WTC11 (cell line): ENCODE data around the gene PLCH2. TPM values are rescaled to one million over a fixed set of nuclear protein-coding genes. Genes with fewer than 3 reads are reported as not detected.

ENCODE experiments used
- ATAC-seq: fragments of 200-7000 bp; cut with Tn5 transposase; 2 replicates; pipeline ENCODE4 v1.10.0; 2021; ENCODE audit warnings: mild to moderate bottlenecking, moderate library complexity
- CTCF ChIA-PET: fragments of 300-600 bp; sonication (Branson Sonifier 250); formaldehyde crosslinking; loops from one replicate; lab custom pipeline; 2021; ENCODE audit warnings: antibody characterized with exemption; lab: Charles Lee
- POLR2A ChIA-PET: fragments of 350-600 bp; sonication (Branson Sonifier 250); formaldehyde crosslinking; loops from one replicate; lab custom pipeline; 2021; ENCODE audit warnings: antibody characterized with exemption; lab: Charles Lee
- DNase-seq: peaks from one replicate; pipeline ENCODE4 v3.0.0; 2021; ENCODE audit warnings: low spot score
- H3K27ac Mint-ChIP-seq: 2 replicates; pipeline ENCODE4 v1.8.0; 2021; ENCODE audit warnings: mixed read lengths
- H3K27me3 Mint-ChIP-seq: 2 replicates; pipeline ENCODE4 v1.8.0; 2021; ENCODE audit warnings: low read depth, mild to moderate bottlenecking, moderate library complexity, mixed read lengths
- H3K36me3 Mint-ChIP-seq: 2 replicates; pipeline ENCODE4 v1.8.0; 2021; ENCODE audit warnings: mixed read lengths
- H3K4me1 Mint-ChIP-seq: 2 replicates; pipeline ENCODE4 v1.8.0; 2022; ENCODE audit warnings: mixed read lengths
- H3K4me3 Mint-ChIP-seq: 2 replicates; pipeline ENCODE4 v1.8.0; 2021; ENCODE audit warnings: mild to moderate bottlenecking, moderate library complexity, mixed read lengths
- H3K9me3 Mint-ChIP-seq: 2 replicates; pipeline ENCODE4 v1.8.0; 2021; ENCODE audit warnings: mixed read lengths
- ATF1 ChIP-seq: sonication (generic); formaldehyde crosslinking; IDR thresholded peaks from 2 replicates; pipeline ENCODE4 v1.8.1; 2023; ENCODE audit warnings: mild to moderate bottlenecking, moderate library complexity, missing genetic modification reagents
- CBFB ChIP-seq: sonication (generic); formaldehyde crosslinking; IDR thresholded peaks from 2 replicates; pipeline ENCODE4 v1.8.1; 2022; ENCODE audit warnings: mild to moderate bottlenecking, low read depth, missing genetic modification reagents
- EMX1 ChIP-seq: fragments of 250-450 bp; sonication (Bioruptor Pico); IDR thresholded peaks from 2 replicates; pipeline ENCODE4 v1.8.0; 2021; ENCODE audit warnings: mild to moderate bottlenecking
- MXD4 ChIP-seq: fragments of 250-450 bp; sonication (Bioruptor Pico); IDR thresholded peaks from 2 replicates; pipeline ENCODE4 v1.8.0; 2021; ENCODE audit warnings: mild to moderate bottlenecking, moderate library complexity, borderline replicate concordance
- MYBL2 ChIP-seq: sonication (generic); formaldehyde crosslinking; IDR thresholded peaks from 2 replicates; pipeline ENCODE4 v1.8.1; 2023; ENCODE audit warnings: mild to moderate bottlenecking, moderate library complexity, missing genetic modification reagents
- NFYB ChIP-seq: sonication (generic); formaldehyde crosslinking; conservative IDR thresholded peaks from 2 replicates; pipeline ENCODE4 v1.8.0; 2022; ENCODE audit warnings: low read depth, missing genetic modification reagents
- SMAD3 ChIP-seq: sonication (generic); formaldehyde crosslinking; IDR thresholded peaks from 2 replicates; pipeline ENCODE4 v1.8.0; 2022; ENCODE audit warnings: missing genetic modification reagents, mild to moderate bottlenecking, borderline replicate concordance
- ZNF138 ChIP-seq: sonication (generic); formaldehyde crosslinking; conservative IDR thresholded peaks from 2 replicates; pipeline ENCODE4 v1.8.1; 2022; ENCODE audit warnings: mild to moderate bottlenecking, moderate library complexity, missing genetic modification reagents
- ZNF423 ChIP-seq: fragments of 250-450 bp; sonication (Bioruptor Pico); IDR thresholded peaks from 2 replicates; pipeline ENCODE4 v2.1.2; 2022; ENCODE audit warnings: mild to moderate bottlenecking, moderate library complexity
- total RNA-seq: library from RNA; stranded (reverse); gene quantifications from 3 replicates; pipeline ENCODE4 v1.2.3, GENCODE V29; 2021
- TF ChIP-seq, protein P1 (sequence below): fragments of 250-450 bp; sonication (Bioruptor Pico); IDR thresholded peaks from 2 replicates; pipeline ENCODE4 v2.1.2; 2022; ENCODE audit warnings: mild to moderate bottlenecking, moderate library complexity
- TF ChIP-seq, protein P2 (sequence below): sonication (generic); formaldehyde crosslinking; IDR thresholded peaks from 2 replicates; pipeline ENCODE4 v1.8.1; 2023; ENCODE audit warnings: mild to moderate bottlenecking, missing genetic modification reagents, moderate library complexity
- TF ChIP-seq, protein P3 (sequence below): sonication (generic); formaldehyde crosslinking; IDR thresholded peaks from 2 replicates; pipeline ENCODE4 v1.8.1; 2022; ENCODE audit warnings: missing genetic modification reagents, borderline replicate concordance
- TF ChIP-seq, protein P4 (sequence below): sonication (generic); formaldehyde crosslinking; IDR thresholded peaks from 2 replicates; pipeline ENCODE4 v1.8.1; 2022; ENCODE audit warnings: mild to moderate bottlenecking, moderate library complexity, missing genetic modification reagents
- TF ChIP-seq, protein P5 (sequence below): sonication (generic); formaldehyde crosslinking; IDR thresholded peaks from 2 replicates; pipeline ENCODE4 v1.8.0; 2022; ENCODE audit warnings: mild to moderate bottlenecking, missing genetic modification reagents
- TF ChIP-seq, protein P6 (sequence below): fragments of 250-450 bp; sonication (Bioruptor Pico); IDR thresholded peaks from 2 replicates; pipeline ENCODE4 v1.8.0; 2021; ENCODE audit warnings: mild to moderate bottlenecking
- TF ChIP-seq, protein P7 (sequence below): sonication (generic); formaldehyde crosslinking; IDR thresholded peaks from 2 replicates; pipeline ENCODE4 v1.8.1; 2022; ENCODE audit warnings: mild to moderate bottlenecking, missing genetic modification reagents, moderate library complexity, borderline replicate concordance
- TF ChIP-seq, protein P8 (sequence below): sonication (generic); formaldehyde crosslinking; IDR thresholded peaks from 2 replicates; pipeline ENCODE4 v1.8.0; 2023; ENCODE audit warnings: missing genetic modification reagents, mild to moderate bottlenecking, borderline replicate concordance

PLCH2 gene
- total RNA-seq, 1 experiment from 2014 or later: 0.17 TPM

DNA sequence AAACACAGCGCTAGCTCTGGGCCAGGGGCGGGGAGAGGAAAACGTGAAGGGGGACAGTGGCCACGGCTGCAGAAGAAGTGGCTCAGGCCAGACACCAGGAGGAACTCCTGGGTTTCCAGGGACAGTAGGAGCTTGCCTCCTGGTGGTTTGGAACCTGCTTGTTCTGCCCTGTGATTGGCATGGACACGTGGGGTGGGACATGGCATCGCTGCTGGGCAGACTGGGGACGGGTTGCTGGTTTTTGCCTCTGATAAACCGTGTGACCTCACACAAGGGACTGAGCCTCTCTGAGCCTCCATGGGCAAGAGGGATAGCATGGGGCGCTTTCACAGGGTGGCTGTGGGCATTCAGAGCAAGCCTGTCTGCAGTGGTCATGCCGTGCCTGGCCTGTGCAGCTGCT lies 7.5 kb upstream of the PLCH2 start (continued):
- TF ChIP-seq, protein P1, sequence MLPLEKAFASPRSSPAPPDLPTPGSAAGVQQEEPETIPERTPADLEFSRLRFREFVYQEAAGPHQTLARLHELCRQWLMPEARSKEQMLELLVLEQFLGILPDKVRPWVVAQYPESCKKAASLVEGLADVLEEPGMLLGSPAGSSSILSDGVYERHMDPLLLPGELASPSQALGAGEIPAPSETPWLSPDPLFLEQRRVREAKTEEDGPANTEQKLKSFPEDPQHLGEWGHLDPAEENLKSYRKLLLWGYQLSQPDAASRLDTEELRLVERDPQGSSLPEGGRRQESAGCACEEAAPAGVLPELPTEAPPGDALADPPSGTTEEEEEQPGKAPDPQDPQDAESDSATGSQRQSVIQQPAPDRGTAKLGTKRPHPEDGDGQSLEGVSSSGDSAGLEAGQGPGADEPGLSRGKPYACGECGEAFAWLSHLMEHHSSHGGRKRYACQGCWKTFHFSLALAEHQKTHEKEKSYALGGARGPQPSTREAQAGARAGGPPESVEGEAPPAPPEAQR: no peak
- TF ChIP-seq, protein P2, sequence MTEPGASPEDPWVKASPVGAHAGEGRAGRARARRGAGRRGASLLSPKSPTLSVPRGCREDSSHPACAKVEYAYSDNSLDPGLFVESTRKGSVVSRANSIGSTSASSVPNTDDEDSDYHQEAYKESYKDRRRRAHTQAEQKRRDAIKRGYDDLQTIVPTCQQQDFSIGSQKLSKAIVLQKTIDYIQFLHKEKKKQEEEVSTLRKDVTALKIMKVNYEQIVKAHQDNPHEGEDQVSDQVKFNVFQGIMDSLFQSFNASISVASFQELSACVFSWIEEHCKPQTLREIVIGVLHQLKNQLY (CRISPR knock-in tag): no peak
- TF ChIP-seq EMX1 (CRISPR knock-in tag) (no peak), ATF1 (no peak), ZNF138 (no peak)
- TF ChIP-seq, protein P3, sequence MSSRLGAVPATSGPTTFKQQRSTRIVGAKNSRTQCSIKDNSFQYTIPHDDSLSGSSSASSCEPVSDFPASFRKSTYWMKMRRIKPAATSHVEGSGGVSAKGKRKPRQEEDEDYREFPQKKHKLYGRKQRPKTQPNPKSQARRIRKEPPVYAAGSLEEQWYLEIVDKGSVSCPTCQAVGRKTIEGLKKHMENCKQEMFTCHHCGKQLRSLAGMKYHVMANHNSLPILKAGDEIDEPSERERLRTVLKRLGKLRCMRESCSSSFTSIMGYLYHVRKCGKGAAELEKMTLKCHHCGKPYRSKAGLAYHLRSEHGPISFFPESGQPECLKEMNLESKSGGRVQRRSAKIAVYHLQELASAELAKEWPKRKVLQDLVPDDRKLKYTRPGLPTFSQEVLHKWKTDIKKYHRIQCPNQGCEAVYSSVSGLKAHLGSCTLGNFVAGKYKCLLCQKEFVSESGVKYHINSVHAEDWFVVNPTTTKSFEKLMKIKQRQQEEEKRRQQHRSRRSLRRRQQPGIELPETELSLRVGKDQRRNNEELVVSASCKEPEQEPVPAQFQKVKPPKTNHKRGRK (CRISPR knock-in tag): no peak
- TF ChIP-seq, protein P4, sequence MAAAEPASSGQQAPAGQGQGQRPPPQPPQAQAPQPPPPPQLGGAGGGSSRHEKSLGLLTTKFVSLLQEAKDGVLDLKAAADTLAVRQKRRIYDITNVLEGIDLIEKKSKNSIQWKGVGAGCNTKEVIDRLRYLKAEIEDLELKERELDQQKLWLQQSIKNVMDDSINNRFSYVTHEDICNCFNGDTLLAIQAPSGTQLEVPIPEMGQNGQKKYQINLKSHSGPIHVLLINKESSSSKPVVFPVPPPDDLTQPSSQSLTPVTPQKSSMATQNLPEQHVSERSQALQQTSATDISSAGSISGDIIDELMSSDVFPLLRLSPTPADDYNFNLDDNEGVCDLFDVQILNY (CRISPR knock-in tag): no peak
- TF ChIP-seq, protein P5, sequence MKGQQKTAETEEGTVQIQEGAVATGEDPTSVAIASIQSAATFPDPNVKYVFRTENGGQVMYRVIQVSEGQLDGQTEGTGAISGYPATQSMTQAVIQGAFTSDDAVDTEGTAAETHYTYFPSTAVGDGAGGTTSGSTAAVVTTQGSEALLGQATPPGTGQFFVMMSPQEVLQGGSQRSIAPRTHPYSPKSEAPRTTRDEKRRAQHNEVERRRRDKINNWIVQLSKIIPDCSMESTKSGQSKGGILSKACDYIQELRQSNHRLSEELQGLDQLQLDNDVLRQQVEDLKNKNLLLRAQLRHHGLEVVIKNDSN (CRISPR knock-in tag): no peak
- TF ChIP-seq, protein P6, sequence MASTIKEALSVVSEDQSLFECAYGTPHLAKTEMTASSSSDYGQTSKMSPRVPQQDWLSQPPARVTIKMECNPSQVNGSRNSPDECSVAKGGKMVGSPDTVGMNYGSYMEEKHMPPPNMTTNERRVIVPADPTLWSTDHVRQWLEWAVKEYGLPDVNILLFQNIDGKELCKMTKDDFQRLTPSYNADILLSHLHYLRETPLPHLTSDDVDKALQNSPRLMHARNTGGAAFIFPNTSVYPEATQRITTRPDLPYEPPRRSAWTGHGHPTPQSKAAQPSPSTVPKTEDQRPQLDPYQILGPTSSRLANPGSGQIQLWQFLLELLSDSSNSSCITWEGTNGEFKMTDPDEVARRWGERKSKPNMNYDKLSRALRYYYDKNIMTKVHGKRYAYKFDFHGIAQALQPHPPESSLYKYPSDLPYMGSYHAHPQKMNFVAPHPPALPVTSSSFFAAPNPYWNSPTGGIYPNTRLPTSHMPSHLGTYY (CRISPR knock-in tag): no peak
- TF ChIP-seq, protein P7, sequence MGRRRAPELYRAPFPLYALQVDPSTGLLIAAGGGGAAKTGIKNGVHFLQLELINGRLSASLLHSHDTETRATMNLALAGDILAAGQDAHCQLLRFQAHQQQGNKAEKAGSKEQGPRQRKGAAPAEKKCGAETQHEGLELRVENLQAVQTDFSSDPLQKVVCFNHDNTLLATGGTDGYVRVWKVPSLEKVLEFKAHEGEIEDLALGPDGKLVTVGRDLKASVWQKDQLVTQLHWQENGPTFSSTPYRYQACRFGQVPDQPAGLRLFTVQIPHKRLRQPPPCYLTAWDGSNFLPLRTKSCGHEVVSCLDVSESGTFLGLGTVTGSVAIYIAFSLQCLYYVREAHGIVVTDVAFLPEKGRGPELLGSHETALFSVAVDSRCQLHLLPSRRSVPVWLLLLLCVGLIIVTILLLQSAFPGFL: no peak

DNA sequence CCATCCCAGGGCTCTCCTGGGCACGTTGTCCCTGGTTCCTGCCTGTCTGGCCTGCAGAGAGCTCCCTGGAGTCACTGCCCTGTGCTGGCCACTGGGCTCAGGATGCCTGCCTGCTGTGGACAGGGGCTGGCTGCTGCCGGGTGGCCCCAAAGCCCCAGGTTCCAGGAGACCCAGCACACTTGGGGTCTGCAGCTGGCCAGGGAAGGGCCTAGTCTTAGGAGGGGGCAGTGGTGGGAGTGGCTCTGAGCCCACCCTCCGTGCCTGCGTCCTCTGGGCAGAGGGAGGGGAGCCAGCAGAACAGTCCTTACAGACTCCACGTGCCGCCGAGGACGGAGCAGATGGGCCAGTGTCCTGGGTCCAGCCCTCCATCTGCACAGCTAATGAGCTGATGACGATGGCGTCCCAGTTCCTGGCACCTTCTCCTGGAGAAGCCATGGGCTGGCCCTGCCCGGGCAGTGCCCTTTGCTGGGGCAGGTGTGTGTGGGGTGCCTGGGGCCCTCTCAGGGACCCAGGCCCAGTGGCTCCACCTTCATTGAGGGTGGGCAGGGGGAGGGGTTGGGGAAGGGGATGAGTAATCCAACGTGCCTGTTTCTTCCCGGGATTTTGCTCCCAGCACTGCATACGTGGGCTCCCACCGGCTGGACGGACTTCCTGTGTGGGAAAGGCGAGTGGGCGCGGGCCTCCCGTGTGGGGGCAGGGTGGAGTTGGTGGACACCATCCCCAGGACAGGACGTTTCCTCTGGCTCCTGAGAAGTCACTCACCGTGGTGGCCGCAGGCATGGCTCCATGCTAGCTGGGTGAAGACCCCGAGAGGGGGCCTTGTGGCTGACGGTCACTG lies 6.8 kb upstream of the PLCH2 start:
- ChIA-PET CTCF (interaction anchor here (1.0 to 2.3 kb wide), 3 partner anchors 16 to 92 kb away, joined by 3 to 7 read pairs (median 3); no protein-coding TSS in a partner anchor), POLR2A (no interaction called here)
- H3K36me3 Mint-ChIP-seq: no peaks in the 10 kb centered on the region
- no peak overlapping the region for H3K4me3 Mint-ChIP-seq
- no peaks in the 10 kb centered on the region for H3K9me3 Mint-ChIP-seq
- ATAC-seq (no peak), DNase-seq (no peak)
- H3K4me1 Mint-ChIP-seq: no peaks in the 10 kb centered on the region
- no peaks in the 10 kb centered on the region for H3K27me3 Mint-ChIP-seq
- no peak overlapping the region for H3K27ac Mint-ChIP-seq
- TF ChIP-seq, protein P6 (CRISPR knock-in tag): no peak
- TF ChIP-seq NFYB (no peak), SMAD3 (CRISPR knock-in tag) (no peak), CBFB (CRISPR knock-in tag) (no peak), ZNF423 (CRISPR knock-in tag) (no peak), ZNF138 (no peak), MYBL2 (CRISPR knock-in tag) (no peak), MXD4 (no peak)
- TF ChIP-seq, protein P5 (CRISPR knock-in tag): no peak
- TF ChIP-seq, protein P8, sequence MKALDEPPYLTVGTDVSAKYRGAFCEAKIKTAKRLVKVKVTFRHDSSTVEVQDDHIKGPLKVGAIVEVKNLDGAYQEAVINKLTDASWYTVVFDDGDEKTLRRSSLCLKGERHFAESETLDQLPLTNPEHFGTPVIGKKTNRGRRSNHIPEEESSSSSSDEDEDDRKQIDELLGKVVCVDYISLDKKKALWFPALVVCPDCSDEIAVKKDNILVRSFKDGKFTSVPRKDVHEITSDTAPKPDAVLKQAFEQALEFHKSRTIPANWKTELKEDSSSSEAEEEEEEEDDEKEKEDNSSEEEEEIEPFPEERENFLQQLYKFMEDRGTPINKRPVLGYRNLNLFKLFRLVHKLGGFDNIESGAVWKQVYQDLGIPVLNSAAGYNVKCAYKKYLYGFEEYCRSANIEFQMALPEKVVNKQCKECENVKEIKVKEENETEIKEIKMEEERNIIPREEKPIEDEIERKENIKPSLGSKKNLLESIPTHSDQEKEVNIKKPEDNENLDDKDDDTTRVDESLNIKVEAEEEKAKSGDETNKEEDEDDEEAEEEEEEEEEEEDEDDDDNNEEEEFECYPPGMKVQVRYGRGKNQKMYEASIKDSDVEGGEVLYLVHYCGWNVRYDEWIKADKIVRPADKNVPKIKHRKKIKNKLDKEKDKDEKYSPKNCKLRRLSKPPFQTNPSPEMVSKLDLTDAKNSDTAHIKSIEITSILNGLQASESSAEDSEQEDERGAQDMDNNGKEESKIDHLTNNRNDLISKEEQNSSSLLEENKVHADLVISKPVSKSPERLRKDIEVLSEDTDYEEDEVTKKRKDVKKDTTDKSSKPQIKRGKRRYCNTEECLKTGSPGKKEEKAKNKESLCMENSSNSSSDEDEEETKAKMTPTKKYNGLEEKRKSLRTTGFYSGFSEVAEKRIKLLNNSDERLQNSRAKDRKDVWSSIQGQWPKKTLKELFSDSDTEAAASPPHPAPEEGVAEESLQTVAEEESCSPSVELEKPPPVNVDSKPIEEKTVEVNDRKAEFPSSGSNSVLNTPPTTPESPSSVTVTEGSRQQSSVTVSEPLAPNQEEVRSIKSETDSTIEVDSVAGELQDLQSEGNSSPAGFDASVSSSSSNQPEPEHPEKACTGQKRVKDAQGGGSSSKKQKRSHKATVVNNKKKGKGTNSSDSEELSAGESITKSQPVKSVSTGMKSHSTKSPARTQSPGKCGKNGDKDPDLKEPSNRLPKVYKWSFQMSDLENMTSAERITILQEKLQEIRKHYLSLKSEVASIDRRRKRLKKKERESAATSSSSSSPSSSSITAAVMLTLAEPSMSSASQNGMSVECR (CRISPR knock-in tag): no peak
